ENCODE results near the gene LRRC4C. TPM values are rescaled to one million over a fixed set of nuclear protein-coding genes. Genes with fewer than 3 reads are reported as not detected.

The LRRC4C gene
- total RNA-seq, 6 donors from 2014 or later = 0.37 to 1.2 (median 1.0) TPM; not detected in 2

DNA sequence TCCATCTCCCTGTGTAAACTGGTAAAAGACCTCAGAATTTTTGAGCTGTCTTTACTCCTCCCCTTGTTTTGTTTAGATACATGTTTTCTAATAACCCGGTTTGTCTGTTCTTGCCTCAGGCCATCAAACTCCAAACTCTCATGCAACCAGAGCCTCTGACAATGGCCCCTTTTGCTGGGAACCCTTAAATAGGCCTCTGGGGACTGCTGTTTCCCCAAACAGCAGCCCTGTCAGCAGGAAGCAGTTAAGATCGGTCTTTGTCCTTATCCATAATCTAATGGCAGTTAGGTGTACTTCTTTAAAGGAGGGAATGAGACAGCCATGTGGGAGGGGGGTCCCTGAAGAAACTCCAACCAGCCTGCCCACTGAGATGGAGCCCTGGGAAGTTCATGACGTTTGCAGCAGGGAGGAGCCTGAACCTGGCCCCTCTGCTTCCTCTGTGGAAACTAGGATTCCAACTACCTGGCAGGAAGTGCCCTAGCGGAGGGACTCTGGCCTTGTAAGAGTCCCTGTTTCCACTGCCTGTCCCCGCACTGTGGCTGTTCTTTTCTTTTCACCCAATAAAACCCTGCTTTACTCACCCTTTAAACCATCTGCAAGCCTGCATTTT is 1354.4 kb downstream of the LRRC4C start:
- no peaks in the 10 kb centered on the region for H3K4me1 ChIP-seq
- H3K27ac ChIP-seq = no peak overlapping the region
- ATAC-seq (ENCODE audit: low FRiP score in 2 of 2) (no peak), DNase-seq (no peak)
- WGBS, 2 donors = 72 to 80% methylated on average over 5 of the region's 5 CpGs
- TF ChIP-seq POLR2AphosphoS5 (IDR thresholded peaks at IDR 0.05) (no peak), EP300 (IDR thresholded peaks at IDR 0.05) (no peak), POLR2A (IDR thresholded peaks at IDR 0.05) (no peak), CTCF (IDR thresholded peaks at IDR 0.05) (no peak)
- H3K36me3 ChIP-seq = no peaks in the 10 kb centered on the region
- peaks cover 0 to 6% (median 3%) of the 10 kb centered on the region in 4 donors for H3K9me3 ChIP-seq
- no peaks in the 10 kb centered on the region for H3K27me3 ChIP-seq
- H3K4me3 ChIP-seq = no peak overlapping the region

- Histone ChIP-seq H3K4me3 (no peak overlapping the region), H3K9me3 (peaks cover 0 to 6% (median 3%) of the 10 kb centered on the region in 4 donors), H3K4me1 (no peaks in the 10 kb centered on the region), H3K27ac (no peak overlapping the region), H3K36me3 (no peaks in the 10 kb centered on the region), H3K27me3 (no peaks in the 10 kb centered on the region)
- ATAC-seq (ENCODE audit: low FRiP score in 2 of 2) (no peak), DNase-seq (no peak)
- 86 to 88% methylated on average over 5 of the region's 5 CpGs for WGBS, 2 donors
- no peak for TF ChIP-seq POLR2AphosphoS5 (IDR thresholded peaks at IDR 0.05)
- no peak for TF ChIP-seq CTCF (IDR thresholded peaks at IDR 0.05)
- no peak for TF ChIP-seq POLR2A (IDR thresholded peaks at IDR 0.05)
- TF ChIP-seq EP300 (IDR thresholded peaks at IDR 0.05) = no peak
Measured at GRCh38 chr11:40100781-40101180, 1358.7 kb downstream of the LRRC4C start.

DNA sequence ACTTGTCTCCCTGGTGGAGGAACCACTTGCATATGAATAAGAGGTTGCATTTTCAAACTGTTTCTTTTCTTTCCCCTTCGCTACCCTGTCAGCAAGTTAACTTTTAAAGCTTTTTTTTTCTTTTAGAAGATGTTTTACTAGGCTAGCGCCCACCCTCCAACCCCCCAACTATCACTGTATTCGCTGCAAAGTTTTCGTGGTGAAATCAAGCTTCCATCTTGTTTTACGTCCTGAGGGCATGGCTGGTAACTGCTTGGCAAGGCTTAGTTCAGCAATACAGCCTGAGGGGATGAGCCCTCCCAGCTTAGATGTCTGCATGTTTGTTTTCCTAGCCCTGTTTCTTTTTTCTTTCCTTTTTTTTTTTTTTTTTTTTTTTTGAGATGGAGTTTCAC is 1359.3 kb downstream of the LRRC4C start:
- DNase-seq = no peak
- ATAC-seq (ENCODE audit: low FRiP score in 2 of 2) = no peak
- 74 to 83% methylated on average over 5 of the region's 5 CpGs for WGBS, 2 donors
- H3K4me1 ChIP-seq = no peaks in the 10 kb centered on the region
- TF ChIP-seq CTCF (IDR thresholded peaks at IDR 0.05) (no peak), POLR2A (IDR thresholded peaks at IDR 0.05) (no peak), EP300 (IDR thresholded peaks at IDR 0.05) (no peak), POLR2AphosphoS5 (IDR thresholded peaks at IDR 0.05) (no peak)
- H3K9me3 ChIP-seq = peaks cover 0 to 6% (median 3%) of the 10 kb centered on the region in 4 donors
- H3K27me3 ChIP-seq = no peaks in the 10 kb centered on the region
- H3K36me3 ChIP-seq = no peaks in the 10 kb centered on the region
- no peak overlapping the region for H3K27ac ChIP-seq
- no peak overlapping the region for H3K4me3 ChIP-seq

DNA sequence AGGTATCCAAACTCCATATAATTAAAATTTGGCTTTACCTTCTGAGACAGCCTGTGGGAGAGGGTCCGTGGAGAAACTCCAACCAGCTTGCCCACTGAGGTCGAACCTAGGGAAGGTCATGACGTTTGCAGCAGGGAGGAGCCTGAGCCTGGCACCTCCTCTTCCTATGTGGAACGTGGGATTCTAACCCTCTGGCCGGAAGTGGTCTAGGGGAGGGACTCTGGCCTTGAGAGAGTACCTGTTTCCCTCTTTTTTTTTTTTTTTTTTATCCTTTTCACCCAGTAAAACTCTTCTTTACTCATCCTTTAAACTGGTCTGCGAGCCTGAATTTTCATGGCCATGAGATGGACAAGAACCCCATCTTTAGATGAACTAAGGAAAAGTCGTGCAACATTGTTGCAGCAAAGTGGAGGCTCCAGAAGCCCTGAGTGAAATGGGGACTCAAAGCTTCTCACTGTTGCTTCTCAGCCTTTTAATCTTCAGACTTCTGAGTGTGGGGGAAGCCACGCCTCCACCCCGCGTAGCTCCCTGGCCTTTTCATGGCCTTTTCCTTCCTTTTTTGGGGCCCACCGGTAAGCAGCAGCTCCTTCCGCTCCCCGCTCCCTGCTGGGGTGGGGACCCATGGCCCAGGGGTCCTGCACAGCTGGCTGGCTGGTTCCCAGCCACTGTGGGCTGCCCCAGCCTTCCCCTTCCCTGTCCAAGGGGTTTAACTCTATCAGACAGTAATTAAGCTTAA is 1359.9 kb downstream of the LRRC4C start:
- no peaks in the 10 kb centered on the region for H3K27me3 ChIP-seq
- WGBS, 2 donors = 53 to 55% methylated on average over 13 of the region's 13 CpGs
- H3K27ac ChIP-seq = no peak overlapping the region
- TF ChIP-seq CTCF (IDR thresholded peaks at IDR 0.05) (no peak), POLR2AphosphoS5 (IDR thresholded peaks at IDR 0.05) (no peak), EP300 (IDR thresholded peaks at IDR 0.05) (no peak), POLR2A (IDR thresholded peaks at IDR 0.05) (no peak)
- H3K36me3 ChIP-seq = no peaks in the 10 kb centered on the region
- peaks cover 0 to 6% (median 3%) of the 10 kb centered on the region in 4 donors for H3K9me3 ChIP-seq
- ATAC-seq (ENCODE audit: low FRiP score in 2 of 2) (no peak), DNase-seq (peak in 1 of 2 donors; percentile 45)
- no peak overlapping the region for H3K4me3 ChIP-seq
- H3K4me1 ChIP-seq = no peaks in the 10 kb centered on the region
